Thymus (tissue), 11 donors: Measurements from ENCODE around the gene UBE2M. TPM values are rescaled to one million over a fixed set of nuclear protein-coding genes. Genes with fewer than 3 reads are reported as not detected.
"Not testable (repeated sequence)": the region's sequence is repeated elsewhere in the genome, so short reads cannot be mapped to it uniquely, and the experiment has no call there.

Source experiments
- DNase-seq, 9 donors: peaks; one replicate each; pipeline ENCODE4 v3.0.0-alpha.2; 2013; ENCODE audit warnings: low spot score in 9 of 9, low read depth in 6 of 9, missing footprints in 1 of 9
- H3K27ac ChIP-seq, 2 donors: one replicate each; pipeline ENCODE4 v1.5.1; 2013; ENCODE audit warnings: control low read depth in 1 of 2, low read depth in 1 of 2, low read length in 1 of 2, mild to moderate bottlenecking in 1 of 2, moderate library complexity in 1 of 2
- H3K27me3 ChIP-seq, 2 donors: one replicate each; pipeline ENCODE4 v1.5.1; 2013; ENCODE audit warnings: low read length in 1 of 2; ENCODE audit not compliant: control insufficient read depth in 2 of 2, insufficient read depth in 1 of 2
- H3K36me3 ChIP-seq, 2 donors: one replicate each; pipeline ENCODE4 v1.5.1; 2013; ENCODE audit warnings: low read length in 1 of 2, mild to moderate bottlenecking in 1 of 2, moderate library complexity in 1 of 2; ENCODE audit not compliant: control insufficient read depth in 2 of 2, insufficient read depth in 2 of 2
- H3K4me1 ChIP-seq, 2 donors: one replicate each; pipeline ENCODE4 v1.5.1; 2013; ENCODE audit warnings: low read length in 2 of 2; ENCODE audit not compliant: control insufficient read depth in 2 of 2, insufficient read depth in 2 of 2
- H3K4me3 ChIP-seq, 2 donors: one replicate each; pipeline ENCODE4 v1.5.1; 2013; ENCODE audit warnings: low read length in 2 of 2, control low read depth in 1 of 2, mild to moderate bottlenecking in 1 of 2
- H3K9me3 ChIP-seq, 2 donors: one replicate each; pipeline ENCODE4 v1.5.1; 2013; ENCODE audit warnings: low read length in 1 of 2, mild to moderate bottlenecking in 1 of 2; ENCODE audit not compliant: control insufficient read depth in 2 of 2, insufficient read depth in 1 of 2
- WGBS: extraction: QIAGEN DNeasy Blood & Tissue Kit; methylation state at CpG from one replicate; pipeline ENCODE4 v1.1.7; 2013; 5-methylcytosine and 5-hydroxymethylcytosine counted together
- polyA plus RNA-seq: library from polyadenylated mRNA; stranded (reverse); fragments of 200-250 nt; gene quantifications from one replicate; pipeline ENCODE4 v1.2.3, GENCODE V29; 2013
- total RNA-seq: library from RNA; stranded (reverse); fragments of 120-200 nt; gene quantifications from one replicate; pipeline ENCODE4 v1.2.4, GENCODE V29; 2013
- donor health status: healthy.

UBE2M gene
- total and polyA plus RNA-seq, 2 donors = 33.3 to 43.9 TPM

DNA sequence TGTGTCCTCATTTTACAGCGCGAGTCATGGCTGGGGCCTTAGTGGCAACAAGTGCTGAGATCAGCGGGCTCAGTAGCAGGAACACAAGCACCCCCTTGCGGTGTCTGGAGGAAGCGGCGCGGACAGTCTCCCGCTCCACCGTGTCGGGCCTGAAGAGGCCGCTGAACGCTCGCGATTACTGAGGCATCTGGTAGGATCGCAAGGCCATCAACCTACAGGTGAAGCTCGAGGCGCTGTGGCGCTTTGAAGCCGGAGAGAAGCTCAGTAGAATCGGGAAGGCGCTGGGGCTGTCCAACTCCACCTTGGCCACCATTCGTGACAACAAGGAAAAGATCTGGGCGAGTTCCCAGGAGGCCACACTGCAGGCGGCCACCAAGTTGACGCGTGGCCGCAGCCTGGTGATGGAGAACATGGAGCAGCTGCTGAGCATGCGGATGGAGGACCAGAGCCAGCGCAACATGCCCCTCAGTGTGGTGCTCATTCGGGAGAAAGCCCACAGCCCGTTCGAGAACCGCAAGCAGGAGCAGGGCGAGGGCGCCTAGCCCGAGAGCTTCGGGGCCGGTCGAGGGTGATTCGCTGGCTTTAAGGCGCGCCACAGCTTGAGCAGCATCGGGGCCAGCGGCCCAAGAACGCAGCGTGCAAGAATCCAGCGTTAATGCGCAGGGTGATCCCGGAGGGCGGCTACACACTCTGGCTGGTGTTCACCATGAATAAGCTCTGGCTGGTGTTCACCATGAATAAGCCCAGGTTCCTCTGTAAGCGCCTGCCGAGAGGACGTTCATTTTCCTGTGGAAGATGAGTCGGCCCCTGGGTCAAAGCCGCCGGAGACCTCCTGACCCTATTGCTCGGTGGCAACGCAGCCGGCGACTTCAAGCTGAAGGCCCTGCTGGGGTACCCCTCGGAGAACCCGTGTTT, 23.1 kb upstream of the UBE2M start:
- Histone ChIP-seq H3K4me3 (no peak overlapping the region), H3K27me3 (no peaks in the 10 kb centered on the region), H3K36me3 (peaks cover 12 to 22% of the 10 kb centered on the region in 2 donors), H3K9me3 (no peaks in the 10 kb centered on the region), H3K27ac (peak overlapping the region in 1 of 2 donors; percentile 80), H3K4me1 (peaks cover 3 to 4% of the 10 kb centered on the region in 2 donors)
- 71% methylated on average over 62 of the region's 62 CpGs for WGBS
- peak in 7 of 9 donors; percentile 78 to 95 (median 87) for DNase-seq

DNA sequence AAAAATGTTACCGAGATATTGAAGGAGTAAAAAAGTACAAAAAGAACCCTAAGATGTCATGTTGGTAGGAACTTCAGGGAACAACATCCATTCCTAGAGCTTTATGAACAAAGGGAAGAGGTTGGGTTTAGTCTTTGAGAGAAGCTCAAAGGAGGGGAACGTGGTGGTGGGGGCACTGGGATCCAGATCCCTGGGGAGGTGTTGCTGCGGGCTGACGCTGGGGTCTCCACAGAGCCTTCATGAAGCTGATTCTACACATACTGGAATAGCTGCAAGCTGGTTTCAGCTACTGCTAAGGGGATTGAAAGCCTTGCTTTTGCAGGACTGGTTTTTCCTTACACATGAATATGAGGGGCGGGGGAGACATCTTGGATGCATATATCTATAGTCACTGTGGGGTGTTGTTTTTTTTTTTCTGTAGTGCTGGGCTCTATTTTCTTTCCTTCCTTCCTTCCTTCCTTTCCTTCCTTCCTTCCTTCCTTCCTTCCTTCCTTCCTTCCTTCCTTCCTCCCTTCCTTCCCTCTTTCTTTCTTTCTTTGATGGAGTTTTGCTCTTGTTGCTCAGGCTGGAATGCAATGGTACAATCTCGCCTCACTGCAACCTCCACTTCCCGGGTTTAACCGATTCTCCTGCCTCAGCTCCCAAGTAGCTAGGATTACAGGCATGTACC, 21.2 kb upstream of the UBE2M start:
- no peak overlapping the region for H3K4me3 ChIP-seq
- H3K27ac ChIP-seq = no peak overlapping the region
- peaks cover 0 to 5% of the 10 kb centered on the region in 2 donors for H3K9me3 ChIP-seq
- WGBS = 95% methylated on average over 8 of the region's 8 CpGs
- H3K4me1 ChIP-seq = peaks cover 9 to 13% of the 10 kb centered on the region in 2 donors
- DNase-seq = no peak
- no peaks in the 10 kb centered on the region for H3K27me3 ChIP-seq
- peaks cover 12 to 22% of the 10 kb centered on the region in 2 donors for H3K36me3 ChIP-seq

DNA sequence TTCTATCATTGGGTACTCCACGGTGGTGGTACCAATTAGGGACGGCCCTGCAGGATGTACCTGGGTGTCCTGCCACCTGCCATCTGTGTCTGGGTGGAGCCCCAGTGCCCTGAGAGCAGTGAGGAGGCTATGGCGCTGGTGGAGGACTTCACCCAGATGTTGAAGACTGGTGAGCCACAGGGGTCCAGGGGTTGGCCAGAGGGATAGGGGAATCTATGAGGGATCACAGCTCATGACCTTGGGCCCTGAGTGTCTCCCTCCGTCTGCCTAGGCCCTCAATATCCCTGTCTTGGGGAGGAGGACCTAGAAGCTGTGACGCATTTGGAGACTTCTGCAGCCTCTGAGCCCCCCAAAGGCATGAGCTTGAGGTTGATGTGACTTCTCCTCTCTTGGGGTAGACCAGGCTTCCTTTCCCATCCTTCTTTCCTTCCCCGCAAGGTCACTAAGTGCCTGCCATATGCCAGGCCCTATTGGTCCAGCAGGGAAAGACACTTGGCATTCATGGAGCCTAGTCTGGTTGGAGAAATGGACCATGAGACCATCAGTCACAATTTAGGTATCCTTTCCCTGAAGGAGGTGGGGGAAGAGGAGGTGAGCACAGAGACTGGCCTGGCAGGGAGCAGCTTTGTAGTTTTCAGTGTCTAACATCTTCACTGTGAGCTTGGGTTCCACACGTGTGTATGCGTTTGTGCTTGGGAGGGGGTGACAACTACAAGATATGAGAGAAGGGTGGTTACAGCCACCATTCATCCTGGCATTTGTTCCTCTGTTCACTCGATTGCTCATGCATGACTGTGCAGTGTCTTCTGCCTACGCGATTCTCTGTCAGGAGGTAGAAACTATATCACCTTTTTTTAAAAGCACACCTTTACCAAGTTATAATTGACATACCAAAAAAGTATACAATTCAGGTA, 19.9 kb upstream of the UBE2M start:
- no peak for DNase-seq

DNA sequence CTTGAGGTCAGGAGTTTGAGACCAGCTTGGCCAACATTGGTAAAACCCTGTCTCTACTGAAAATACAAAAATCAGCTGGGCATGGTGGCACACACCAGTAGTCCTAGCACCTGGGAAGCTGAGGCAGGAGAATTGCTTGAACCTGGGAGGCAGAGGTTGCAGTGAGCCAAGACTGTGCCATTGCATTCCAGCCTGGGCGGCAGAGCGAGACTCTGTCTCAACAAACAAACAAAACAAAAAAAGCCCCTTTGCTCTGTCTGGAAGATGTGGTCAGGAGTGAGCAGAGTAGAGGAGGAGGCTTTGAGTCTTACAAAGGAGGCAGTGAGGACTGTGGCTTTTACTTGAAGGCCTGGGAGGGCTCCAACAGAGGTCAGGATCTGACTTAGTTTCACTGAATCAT, 19.2 kb upstream of the UBE2M start:
- 97% methylated on average over 2 of the region's 2 CpGs for WGBS
- H3K27me3 ChIP-seq, H3K9me3 ChIP-seq, DNase-seq, H3K27ac ChIP-seq, H3K4me3 ChIP-seq: not testable (repeated sequence)
- Histone ChIP-seq H3K4me1 (peaks cover 19 to 25% of the 10 kb centered on the region in 2 donors), H3K36me3 (peaks cover 8 to 11% of the 10 kb centered on the region in 2 donors)

More for the DNA sequence above, 19.9 kb upstream of the UBE2M start:
- Histone ChIP-seq H3K9me3 (peaks cover 0 to 5% of the 10 kb centered on the region in 2 donors), H3K27ac (no peak overlapping the region), H3K4me3 (no peak overlapping the region), H3K27me3 (no peaks in the 10 kb centered on the region), H3K36me3 (peaks cover 12 to 17% of the 10 kb centered on the region in 2 donors), H3K4me1 (peaks cover 19 to 25% of the 10 kb centered on the region in 2 donors)
- 96% methylated on average over 11 of the region's 11 CpGs for WGBS

DNA sequence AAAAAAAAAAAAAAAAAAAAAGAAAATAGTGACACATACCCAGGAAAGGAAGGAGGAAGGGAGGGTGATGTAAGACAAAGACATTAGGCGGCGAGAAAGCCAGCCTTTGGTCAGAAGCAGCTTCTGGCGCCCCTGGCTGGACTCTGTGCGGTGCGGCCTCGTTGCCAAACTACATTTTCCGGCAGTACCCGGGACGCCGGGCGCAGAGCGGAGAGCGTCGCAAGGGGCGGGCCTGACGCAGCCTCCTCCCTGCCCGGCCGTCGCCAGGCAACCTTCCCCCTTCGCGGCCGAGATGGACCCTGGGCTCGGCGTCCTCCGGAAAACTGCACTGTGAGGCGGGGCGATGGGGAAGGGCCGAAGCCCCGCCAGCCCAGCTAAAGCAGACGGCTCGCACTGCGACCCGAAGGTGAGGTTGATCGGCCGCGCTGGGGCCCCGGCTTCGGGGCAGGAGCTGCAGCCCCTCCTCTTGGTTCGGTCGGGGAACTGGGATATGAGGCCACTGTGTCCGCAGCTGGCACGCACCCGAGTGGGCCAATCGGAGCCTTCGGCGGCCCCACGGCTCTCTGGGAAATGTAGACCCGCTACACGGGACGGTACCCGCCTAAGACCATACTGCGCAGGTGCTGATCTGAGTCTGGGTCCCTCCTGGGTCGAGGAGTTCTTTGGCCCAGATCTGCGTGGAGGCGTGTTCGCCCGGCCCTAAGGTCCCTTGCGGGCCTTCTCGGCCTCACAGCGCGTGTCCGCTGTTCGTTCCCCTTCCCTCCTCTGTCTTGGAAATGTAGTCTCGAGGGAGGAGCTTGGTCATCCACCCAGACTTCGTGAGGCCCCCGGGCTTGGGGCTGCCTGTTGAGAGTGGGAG, 17.0 kb upstream of the UBE2M start:
- Histone ChIP-seq H3K27ac (peak overlapping the region; percentile 82 to 88), H3K27me3 (no peaks in the 10 kb centered on the region), H3K4me3 (peak overlapping the region; percentile 76 to 88), H3K9me3 (peaks cover 0 to 5% of the 10 kb centered on the region in 2 donors), H3K4me1 (peaks cover 25 to 30% of the 10 kb centered on the region in 2 donors), H3K36me3 (peaks cover 5 to 13% of the 10 kb centered on the region in 2 donors)
- under 1% methylated on average over 66 of the region's 66 CpGs for WGBS
- peak in 5 of 9 donors; percentile 70 to 90 (median 81) for DNase-seq

DNA sequence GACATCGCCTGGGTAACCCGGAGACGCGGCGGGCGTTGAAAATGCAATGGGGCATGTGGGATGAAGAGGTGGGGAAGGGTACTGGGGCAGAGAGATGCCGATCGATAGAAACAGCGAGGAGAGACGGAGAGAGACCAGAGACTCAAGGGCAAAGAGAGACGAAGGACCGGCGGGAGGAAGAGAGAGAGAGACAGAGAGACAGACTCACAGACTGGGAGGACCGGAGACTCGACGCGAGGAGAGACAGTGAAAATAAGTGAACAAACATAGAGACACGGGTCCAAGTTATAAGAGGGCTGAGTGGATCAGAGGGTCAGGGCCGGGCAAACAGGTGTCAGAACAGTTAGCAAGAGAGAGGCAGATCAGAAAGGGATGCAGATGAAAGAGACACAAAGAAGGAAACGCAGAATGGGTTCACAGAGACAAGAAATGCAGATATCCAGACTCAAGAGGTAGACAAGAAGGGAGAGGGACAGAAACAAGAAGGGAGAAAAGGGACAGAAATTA, 15.3 kb upstream of the UBE2M start:
- Histone ChIP-seq H3K9me3 (peaks cover 0 to 5% of the 10 kb centered on the region in 2 donors), H3K36me3 (peaks cover 16 to 29% of the 10 kb centered on the region in 2 donors), H3K4me1 (peaks cover 25 to 30% of the 10 kb centered on the region in 2 donors), H3K27me3 (no peaks in the 10 kb centered on the region), H3K27ac (peak overlapping the region; percentile 85 to 98), H3K4me3 (peak overlapping the region; percentile 52 to 69)
- DNase-seq = no peak
- 2% methylated on average over 20 of the region's 20 CpGs for WGBS

DNA sequence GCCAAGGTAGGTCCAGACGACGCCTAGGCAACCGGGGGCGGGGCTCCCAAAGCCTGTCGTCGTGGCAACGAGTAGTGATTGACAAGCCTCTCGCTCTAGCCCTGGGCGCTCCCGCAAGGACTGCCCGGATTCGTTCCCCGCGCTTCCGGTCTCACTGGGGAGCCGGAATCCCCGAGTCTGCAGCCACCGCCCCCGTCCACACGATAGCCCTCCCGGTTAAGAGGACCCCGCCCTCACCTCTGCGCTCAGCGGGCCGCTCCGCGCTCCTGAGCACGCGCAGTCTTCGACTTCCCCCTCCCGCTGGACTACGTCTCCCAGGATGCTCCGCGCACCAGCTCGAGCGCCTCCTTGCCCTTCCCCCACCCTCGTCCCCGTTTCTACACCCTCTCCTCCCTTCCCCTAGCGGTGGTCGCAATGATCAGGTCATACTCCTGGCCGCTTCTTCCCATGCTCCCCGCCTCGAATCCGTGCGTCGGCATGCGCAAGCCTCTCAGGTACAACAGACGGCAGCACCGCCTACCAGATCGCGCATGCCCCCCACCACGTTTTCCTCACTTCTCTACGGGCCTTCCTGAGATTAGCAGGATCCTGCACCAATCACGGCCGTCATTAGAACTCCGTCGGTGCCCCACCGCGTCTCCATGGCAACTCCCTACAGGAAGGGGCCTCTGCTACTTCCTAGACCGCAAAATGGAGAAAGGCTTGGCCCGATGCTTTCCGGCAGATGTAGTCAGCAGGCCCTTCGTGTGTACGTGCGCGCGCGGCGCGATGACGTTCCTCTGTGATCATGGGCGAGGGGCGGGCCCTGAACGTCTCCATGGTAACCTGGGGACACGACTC, 14.6 kb upstream of the UBE2M start, which contains the start of gene MZF1:
TSS of gene MZF1 (minus strand) at position 518 of the 840 bp plus-strand sequence. CDS start 1,946 bp downstream, outside the sequence.
- Histone ChIP-seq H3K27ac (peak within 1 kb of the TSS; percentile 98 to 99), H3K9me3 (peaks cover 0 to 5% of the 10 kb centered on the region in 2 donors), H3K4me1 (peaks cover 25 to 30% of the 10 kb centered on the region in 2 donors), H3K36me3 (peaks cover 16 to 27% of the 10 kb centered on the region in 2 donors), H3K27me3 (no peaks in the 10 kb centered on the region), H3K4me3 (peak within 1 kb of the TSS; percentile 52 to 69)
- WGBS = under 1% methylated on average over 75 of the region's 75 CpGs
- peak; percentile 98 to 100 (median 100) for DNase-seq
